Liver (tissue), 3 donors: Measurements from ENCODE around the gene ZDHHC14.

Experiments used
- FOXA1 ChIP-seq: IDR thresholded peaks from 2 replicates; pipeline ENCODE4 v1.6.1; 2016; ENCODE audit warnings: antibody characterized with exemption
- FOXA2 ChIP-seq: IDR thresholded peaks from 2 replicates; pipeline ENCODE4 v1.6.1; 2016; ENCODE audit warnings: antibody characterized with exemption
- GABPA ChIP-seq, 2 donors: IDR thresholded peaks in 1 of 2; conservative IDR thresholded peaks in 1 of 2; 2 replicates each; pipeline ENCODE4 v1.6.1; 2016; ENCODE audit warnings: antibody characterized with exemption in 2 of 2, mild to moderate bottlenecking in 1 of 2, moderate library complexity in 1 of 2
- HNF4G ChIP-seq: IDR thresholded peaks from 2 replicates; pipeline ENCODE4 v1.6.1; 2016; ENCODE audit warnings: antibody characterized with exemption
- JUND ChIP-seq, 2 donors: IDR thresholded peaks; 2 replicates each; pipeline ENCODE4 v1.6.1; 2016; ENCODE audit warnings: antibody characterized with exemption in 2 of 2
- RAD21 ChIP-seq, 2 donors: IDR thresholded peaks; 2 replicates each; pipeline ENCODE4 v1.6.1; 2016; ENCODE audit warnings: antibody characterized with exemption in 2 of 2, mild to moderate bottlenecking in 2 of 2
- SP1 ChIP-seq: IDR thresholded peaks from 2 replicates; pipeline ENCODE4 v1.6.1; 2018; ENCODE audit warnings: antibody characterized with exemption, mild to moderate bottlenecking
- TAF1 ChIP-seq: conservative IDR thresholded peaks from 2 replicates; pipeline ENCODE4 v1.6.1; 2016; ENCODE audit warnings: antibody characterized with exemption, mild to moderate bottlenecking
- YY1 ChIP-seq: IDR thresholded peaks from 2 replicates; pipeline ENCODE4 v1.6.1; 2016; ENCODE audit warnings: antibody characterized with exemption, mild to moderate bottlenecking
- TF ChIP-seq, protein P1 (sequence below): fragments of 150-350 bp; IDR thresholded peaks from 2 replicates; pipeline ENCODE4 v1.5.1; 2017; ENCODE audit warnings: improper control_type of control experiment, low read depth, low read length; ENCODE audit not compliant: missing input control
- TF ChIP-seq, protein P2 (sequence below): IDR thresholded peaks from 2 replicates; pipeline ENCODE4 v1.6.1; 2016; ENCODE audit warnings: antibody characterized with exemption
- TF ChIP-seq, protein P3 (sequence below): IDR thresholded peaks from 2 replicates; pipeline ENCODE4 v1.6.1; 2016; ENCODE audit warnings: antibody characterized with exemption, mild to moderate bottlenecking
- TF ChIP-seq, protein P4 (sequence below): IDR thresholded peaks from 2 replicates; pipeline ENCODE4 v1.6.1; 2016; ENCODE audit warnings: antibody characterized with exemption
- donor health status: healthy.
- donor health status: healthy.

DNA sequence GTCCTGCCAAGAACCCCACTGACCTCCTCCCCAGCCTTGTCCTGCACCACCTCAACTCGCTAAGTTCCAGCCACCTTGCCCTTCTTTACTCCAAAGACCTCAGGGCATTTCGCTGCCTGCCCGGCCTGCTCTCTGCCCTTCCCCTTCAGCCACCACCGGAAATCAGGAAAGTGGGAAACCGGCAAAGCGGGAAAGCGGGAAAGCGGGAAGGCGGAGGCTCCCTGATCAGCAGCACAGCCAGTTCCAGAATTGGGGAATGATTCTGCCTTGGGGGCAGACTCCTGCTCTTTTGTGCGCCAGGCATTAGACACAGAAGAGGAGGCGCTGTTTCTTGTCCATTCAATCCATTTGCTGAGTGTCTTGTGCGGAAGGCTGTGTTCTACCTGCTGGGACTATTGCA, 111.3 kb downstream of the ZDHHC14 start:
- TF ChIP-seq, protein P1, sequence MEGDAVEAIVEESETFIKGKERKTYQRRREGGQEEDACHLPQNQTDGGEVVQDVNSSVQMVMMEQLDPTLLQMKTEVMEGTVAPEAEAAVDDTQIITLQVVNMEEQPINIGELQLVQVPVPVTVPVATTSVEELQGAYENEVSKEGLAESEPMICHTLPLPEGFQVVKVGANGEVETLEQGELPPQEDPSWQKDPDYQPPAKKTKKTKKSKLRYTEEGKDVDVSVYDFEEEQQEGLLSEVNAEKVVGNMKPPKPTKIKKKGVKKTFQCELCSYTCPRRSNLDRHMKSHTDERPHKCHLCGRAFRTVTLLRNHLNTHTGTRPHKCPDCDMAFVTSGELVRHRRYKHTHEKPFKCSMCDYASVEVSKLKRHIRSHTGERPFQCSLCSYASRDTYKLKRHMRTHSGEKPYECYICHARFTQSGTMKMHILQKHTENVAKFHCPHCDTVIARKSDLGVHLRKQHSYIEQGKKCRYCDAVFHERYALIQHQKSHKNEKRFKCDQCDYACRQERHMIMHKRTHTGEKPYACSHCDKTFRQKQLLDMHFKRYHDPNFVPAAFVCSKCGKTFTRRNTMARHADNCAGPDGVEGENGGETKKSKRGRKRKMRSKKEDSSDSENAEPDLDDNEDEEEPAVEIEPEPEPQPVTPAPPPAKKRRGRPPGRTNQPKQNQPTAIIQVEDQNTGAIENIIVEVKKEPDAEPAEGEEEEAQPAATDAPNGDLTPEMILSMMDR: no peak
- TF ChIP-seq SP1 (no peak), FOXA1 (no peak), TAF1 (no peak), JUND (IDR thresholded peaks at IDR 0.05) (no peak), RAD21 (IDR thresholded peaks at IDR 0.05) (no peak), GABPA (IDR thresholded peaks at IDR 0.05 in 1 of 2, conservative IDR thresholded peaks at IDR 0.05 in 1 of 2) (no peak), YY1 (no peak), HNF4G (no peak), FOXA2 (no peak)
- TF ChIP-seq, protein P2, sequence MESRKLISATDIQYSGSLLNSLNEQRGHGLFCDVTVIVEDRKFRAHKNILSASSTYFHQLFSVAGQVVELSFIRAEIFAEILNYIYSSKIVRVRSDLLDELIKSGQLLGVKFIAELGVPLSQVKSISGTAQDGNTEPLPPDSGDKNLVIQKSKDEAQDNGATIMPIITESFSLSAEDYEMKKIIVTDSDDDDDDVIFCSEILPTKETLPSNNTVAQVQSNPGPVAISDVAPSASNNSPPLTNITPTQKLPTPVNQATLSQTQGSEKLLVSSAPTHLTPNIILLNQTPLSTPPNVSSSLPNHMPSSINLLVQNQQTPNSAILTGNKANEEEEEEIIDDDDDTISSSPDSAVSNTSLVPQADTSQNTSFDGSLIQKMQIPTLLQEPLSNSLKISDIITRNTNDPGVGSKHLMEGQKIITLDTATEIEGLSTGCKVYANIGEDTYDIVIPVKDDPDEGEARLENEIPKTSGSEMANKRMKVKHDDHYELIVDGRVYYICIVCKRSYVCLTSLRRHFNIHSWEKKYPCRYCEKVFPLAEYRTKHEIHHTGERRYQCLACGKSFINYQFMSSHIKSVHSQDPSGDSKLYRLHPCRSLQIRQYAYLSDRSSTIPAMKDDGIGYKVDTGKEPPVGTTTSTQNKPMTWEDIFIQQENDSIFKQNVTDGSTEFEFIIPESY: no peak
- TF ChIP-seq, protein P3, sequence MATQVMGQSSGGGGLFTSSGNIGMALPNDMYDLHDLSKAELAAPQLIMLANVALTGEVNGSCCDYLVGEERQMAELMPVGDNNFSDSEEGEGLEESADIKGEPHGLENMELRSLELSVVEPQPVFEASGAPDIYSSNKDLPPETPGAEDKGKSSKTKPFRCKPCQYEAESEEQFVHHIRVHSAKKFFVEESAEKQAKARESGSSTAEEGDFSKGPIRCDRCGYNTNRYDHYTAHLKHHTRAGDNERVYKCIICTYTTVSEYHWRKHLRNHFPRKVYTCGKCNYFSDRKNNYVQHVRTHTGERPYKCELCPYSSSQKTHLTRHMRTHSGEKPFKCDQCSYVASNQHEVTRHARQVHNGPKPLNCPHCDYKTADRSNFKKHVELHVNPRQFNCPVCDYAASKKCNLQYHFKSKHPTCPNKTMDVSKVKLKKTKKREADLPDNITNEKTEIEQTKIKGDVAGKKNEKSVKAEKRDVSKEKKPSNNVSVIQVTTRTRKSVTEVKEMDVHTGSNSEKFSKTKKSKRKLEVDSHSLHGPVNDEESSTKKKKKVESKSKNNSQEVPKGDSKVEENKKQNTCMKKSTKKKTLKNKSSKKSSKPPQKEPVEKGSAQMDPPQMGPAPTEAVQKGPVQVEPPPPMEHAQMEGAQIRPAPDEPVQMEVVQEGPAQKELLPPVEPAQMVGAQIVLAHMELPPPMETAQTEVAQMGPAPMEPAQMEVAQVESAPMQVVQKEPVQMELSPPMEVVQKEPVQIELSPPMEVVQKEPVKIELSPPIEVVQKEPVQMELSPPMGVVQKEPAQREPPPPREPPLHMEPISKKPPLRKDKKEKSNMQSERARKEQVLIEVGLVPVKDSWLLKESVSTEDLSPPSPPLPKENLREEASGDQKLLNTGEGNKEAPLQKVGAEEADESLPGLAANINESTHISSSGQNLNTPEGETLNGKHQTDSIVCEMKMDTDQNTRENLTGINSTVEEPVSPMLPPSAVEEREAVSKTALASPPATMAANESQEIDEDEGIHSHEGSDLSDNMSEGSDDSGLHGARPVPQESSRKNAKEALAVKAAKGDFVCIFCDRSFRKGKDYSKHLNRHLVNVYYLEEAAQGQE: no peak
- TF ChIP-seq, protein P4, sequence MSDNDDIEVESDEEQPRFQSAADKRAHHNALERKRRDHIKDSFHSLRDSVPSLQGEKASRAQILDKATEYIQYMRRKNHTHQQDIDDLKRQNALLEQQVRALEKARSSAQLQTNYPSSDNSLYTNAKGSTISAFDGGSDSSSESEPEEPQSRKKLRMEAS: no peak
